GM19351 (cell line): Measurements from ENCODE around the gene TMEM150A.
"Not testable (repeated sequence)": the region's sequence is repeated elsewhere in the genome, so short reads cannot be mapped to it uniquely, and the experiment has no call there.

Experiments used
- ATAC-seq: cut with Tn5 transposase; IDR thresholded peaks from one replicate; pipeline ENCODE4 v1.9.1; 2021; ENCODE audit warnings: mild to moderate bottlenecking, moderate library complexity; ENCODE audit not compliant: unreplicated experiment

The TMEM150A gene, protein sequence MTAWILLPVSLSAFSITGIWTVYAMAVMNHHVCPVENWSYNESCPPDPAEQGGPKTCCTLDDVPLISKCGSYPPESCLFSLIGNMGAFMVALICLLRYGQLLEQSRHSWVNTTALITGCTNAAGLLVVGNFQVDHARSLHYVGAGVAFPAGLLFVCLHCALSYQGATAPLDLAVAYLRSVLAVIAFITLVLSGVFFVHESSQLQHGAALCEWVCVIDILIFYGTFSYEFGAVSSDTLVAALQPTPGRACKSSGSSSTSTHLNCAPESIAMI

DNA sequence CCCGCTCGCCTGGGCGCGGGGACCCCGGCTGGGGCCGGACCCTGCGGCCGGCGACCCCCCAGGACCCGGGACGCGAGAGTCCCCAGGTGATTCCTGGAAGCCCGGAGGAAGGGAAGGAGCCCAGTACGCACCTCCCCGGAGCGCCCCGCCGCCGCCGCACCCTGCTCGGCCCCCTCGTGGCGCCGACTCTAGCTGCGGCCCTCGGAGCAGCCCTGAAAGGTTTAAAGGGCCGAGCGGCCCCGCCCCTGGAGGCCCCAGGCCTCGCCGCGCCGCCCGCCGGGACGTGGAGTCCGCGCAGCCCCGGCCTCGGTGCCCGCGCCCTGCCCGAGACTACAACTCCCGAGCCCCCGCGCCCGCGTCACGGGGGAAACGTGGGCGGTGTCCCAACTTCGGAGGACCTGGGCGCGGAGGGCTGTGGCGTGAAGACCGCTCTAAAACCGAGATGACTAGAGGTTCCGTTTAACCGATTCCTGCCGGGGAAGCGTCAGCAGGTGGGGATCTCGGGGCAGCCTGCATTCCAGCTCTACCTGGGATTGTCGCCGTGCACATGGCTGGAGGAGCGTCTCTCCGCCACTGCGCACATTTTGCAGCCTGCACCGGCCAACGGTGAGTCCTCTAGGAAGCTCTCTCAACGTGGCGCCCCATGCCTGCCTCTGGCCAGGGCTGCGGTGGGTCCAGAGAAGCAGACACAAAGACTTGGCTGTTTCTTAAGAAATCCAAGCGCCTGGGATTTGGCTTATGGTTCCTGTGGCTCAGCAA, at the start of gene TMEM150A:
TSS of gene TMEM150A (minus strand) at position 223 of the 759 bp plus-strand sequence. CDS start 750 bp downstream, outside the sequence.
- ATAC-seq, result peak; percentile 93

DNA sequence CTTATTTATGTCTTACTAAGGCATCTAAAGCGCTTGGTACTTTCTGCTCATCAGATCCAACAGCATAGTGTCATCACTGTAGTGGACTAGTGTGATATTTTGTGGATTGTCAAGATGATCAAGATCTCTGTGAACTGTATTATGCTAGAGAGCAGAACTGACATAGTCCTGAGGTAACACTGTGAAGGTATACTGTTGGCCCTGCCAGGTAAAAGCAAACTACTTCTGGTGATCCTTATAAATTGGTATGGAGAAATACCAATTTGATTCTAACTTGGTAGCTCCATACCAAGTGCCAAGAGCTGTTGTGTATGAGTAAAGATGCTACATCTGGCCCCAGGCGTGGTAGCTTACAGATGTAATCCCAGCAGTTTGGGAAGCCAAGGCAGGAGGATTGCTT, 49.6 kb upstream of the TMEM150A start:
- ATAC-seq, result no peak

DNA sequence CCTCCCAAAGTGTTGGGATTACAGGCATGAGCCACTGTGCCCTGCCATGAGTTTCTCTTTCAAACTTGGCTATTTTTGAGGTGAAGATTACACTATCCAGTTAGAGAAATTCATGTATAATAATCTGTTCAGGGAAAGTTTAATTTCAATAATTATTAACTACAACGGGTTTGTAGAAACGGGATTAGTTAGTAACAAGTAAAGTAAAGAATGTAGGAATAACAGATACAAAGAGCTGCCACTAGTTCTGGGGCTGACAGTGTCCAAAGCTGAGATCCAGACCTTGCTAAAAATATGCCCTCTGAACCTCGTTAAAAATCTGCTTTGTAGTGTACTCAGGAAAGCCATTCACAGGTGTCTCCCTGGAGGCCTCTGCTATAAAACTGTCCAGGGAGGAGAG, 48.6 kb upstream of the TMEM150A start:
- ATAC-seq, result no peak

DNA sequence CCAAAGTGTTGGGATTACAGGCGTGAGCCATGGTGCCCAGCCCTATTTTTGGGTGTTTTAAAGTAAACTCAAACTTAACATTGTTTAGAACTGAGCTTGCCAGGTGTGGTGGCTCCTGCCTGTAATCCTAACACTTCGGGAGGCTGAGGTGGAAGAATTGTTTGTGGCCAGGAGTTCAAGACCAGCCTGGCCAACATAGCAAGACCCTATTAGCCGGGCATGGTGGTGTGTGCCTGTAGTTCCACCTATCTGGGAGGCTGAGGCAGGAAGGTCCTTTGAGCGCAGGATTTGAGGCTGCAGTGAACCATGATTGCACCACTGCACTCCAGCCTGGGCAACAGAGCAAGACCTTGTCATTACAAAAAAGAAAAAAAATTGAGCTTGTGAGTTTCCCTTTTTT, 48.0 kb upstream of the TMEM150A start:
- ATAC-seq, result no peak

DNA sequence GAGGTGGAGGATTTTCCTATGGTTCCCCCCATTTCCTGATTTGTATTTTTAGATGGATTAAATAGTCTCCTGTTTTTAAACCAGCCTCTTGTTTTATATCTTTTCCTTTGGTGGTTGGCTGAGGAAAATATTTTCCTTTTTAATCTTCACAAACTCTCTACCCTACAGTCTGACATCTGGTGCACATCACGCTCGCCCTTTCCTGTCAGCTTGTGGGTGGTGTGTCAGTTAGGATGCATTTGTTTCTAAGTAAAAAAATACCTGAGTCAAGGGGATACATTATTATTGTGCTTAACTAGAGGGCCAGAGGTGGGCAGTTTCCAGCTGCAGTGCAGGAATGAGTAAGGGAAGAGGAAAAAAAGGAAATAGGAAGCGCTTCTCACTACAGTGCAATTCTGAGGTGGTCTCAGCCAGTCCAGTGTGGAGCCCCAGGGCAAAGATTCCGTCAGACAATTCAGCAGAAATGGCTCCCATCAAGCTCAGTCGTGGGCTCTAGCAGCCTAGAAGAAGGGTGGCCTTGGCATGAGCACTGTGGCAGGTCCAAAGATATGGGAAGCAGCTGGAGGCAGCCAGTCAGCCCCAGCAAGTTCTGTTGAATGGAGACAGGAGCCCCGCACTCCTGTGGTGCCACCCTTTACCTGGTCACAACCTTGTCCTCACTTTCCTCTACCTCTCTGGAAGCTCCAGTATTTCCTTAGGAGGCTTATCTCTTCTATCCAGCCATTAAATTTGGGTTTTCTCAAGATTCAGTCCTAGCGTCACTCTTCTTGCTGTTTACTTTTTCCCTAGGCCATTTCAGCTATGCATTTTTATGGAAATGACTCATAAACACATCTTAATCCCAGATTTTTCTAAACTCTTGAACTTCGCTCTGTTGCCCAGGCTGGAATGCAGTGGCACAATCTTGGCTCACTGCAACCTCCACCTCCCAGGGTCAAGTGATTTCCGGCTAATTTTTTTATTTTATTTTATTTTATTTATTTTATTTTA, 47.0 kb upstream of the TMEM150A start:
- no peak for ATAC-seq

DNA sequence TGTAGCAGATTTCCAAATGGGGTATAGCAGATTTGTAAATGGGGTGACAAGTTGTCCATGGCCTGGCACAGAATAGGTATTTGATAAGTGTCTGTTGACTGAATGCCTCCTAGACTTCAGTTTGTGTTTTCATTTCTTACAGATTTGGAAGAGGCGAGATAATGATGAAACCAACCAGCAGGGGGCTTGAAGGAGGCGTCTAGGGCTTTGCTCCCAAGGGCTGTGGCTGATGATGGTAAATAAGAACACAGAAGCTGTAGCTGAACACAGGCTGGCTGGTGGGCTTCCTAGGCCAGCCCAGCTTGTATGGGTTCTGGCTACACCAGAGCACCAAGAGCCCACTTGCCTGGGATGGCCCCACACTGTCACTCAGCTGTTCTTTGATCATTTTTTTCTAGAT, 46.1 kb upstream of the TMEM150A start:
- no peak for ATAC-seq

DNA sequence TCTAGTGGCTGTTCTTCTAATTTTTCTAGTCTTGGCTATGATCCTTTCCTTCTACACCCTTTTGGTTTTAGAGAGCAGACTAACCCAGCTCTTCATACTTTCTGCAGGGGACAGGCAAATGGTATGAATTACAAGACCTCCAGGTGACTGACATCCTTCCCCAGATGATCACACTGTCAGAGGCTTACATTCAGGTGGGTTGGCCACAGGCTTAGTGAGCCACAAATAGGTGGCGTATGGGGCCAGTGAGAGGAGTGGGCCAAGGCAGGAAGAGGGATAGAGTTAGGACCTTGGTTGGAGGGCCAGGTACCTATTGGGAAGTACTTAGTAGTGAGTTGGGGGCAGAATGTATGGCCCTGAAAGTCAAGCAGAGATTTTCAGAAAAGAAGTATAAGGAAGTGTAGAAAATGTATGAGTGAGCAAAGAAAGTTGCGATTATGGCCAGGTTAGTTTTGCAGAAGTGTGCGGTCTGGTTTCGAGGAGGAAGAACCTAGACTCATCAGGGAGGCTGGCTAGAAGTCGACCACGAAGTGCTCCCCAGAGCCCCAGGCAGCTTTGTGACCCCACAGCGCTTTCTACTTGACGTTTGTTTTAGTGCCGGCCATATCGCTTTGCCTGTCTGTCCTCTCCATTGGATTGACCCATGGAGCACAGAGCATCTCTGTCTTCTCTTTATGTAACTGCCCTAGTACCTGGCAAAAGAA, 45.5 kb upstream of the TMEM150A start:
- peak; percentile 85 for ATAC-seq

DNA sequence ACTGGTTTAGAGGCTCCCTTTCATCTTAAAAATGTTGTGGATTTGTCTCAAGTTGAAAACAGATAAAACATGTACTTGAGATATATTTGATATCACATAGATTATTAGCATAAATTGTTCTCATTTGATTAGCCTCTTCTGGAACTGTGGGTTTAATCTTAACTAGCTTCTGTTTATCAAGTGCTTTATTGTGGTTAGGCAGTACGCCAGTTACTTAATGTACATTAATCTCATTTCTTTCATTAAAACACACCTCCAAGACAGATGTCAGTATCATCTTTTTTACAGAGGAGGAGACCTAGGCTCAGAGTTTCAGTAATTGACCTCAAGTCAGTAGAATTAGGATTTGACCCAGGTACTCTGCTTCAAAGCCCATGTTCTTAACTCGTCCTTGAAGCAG, 43.7 kb upstream of the TMEM150A start:
- no peak for ATAC-seq

DNA sequence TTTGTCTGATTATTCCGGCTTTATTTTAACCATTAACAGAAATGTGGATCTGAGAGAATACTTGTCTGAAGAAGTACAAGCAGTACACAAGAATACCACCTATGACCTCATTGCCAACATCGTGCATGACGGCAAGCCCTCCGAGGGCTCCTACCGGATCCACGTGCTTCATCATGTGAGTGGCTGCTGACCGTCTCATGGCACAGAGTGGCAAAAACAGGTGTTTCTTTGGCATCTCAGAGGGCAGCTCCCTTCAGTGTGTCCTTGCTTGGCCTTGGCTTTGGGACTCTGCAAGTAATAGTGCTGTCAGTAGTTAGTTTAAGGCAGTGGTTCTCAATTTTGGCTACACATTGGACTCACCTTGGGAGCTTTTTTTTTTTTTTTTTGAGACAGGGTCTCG, 42.4 kb upstream of the TMEM150A start:
- no peak for ATAC-seq

DNA sequence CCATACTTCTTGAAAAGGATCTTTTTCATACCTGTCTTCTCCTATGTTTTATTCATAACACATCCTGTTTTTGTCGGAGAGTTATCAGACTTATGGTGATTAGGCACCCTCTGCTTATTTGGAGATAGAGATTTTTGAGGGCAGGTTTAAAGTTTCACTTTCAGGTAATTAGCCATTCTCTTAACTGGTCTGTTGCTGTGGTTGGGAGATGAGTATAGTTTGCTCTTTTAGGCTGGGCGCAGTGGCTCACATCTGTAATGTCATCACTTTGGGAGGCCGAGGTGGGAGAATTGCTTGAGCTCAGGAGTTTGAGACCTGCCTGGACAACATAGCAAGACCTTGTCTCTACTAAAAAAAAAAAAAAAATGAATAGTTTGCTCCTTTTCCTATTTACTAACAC, 40.2 kb upstream of the TMEM150A start:
- peak; percentile 64 for ATAC-seq

DNA sequence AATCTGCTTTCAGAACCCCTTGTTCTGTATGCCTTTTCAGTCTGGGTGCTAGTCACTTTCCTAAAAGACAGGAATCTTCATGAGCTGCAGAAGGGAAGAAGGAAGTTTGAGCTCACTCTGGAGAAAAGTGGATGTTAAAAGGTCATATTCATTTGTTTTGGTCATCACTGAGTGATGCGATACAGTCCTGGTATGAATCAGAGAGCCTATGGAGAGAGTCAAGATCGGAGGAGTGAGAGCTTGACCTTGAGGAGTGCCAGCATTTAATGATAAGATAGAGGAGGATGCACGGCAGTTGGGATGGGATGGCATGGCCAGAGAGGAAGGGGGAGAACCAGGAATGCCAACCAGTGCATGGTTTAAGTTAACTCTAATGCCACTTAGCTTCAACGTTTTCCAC, 33.1 kb upstream of the TMEM150A start:
- no peak for ATAC-seq

DNA sequence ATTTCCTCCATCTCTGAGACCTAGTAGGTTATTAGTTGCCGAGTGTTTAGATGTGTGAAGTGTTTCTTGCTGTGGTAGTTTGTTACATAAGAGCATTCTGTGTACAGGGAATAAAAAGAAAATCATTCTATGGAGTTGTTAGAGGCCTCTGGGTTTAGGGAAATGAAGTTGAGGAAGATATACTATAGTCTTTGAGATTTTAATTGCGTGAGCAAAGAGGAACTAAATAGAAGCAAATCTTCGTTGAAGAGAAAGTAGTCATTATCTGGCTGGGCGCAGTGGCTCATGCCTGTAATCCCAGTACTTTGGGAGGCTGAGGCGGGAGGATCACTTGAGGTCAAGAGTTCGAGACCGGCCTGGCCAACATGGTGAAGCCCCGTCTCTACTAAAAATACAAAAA, 32.5 kb upstream of the TMEM150A start:
- no peak for ATAC-seq

DNA sequence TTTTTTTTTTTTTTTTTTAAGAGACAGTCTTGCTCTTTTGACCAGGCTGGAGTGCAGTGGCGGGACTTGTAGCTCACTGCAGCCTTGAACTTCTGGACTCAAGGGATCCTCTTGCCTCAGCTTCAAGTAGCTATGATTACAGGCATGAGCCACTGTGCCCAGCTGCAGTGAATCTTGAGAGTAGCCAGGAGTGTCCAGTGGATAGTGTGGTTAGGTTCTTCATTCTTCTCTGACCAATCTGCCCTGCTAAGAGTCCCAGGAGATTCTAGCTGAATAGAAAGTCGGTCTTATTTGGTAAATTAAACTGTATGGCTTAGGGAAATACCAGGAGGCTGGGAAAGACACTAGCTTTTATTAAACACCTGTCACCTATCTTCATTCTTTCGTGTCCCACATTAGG, 28.8 kb upstream of the TMEM150A start:
- ATAC-seq, result no peak

DNA sequence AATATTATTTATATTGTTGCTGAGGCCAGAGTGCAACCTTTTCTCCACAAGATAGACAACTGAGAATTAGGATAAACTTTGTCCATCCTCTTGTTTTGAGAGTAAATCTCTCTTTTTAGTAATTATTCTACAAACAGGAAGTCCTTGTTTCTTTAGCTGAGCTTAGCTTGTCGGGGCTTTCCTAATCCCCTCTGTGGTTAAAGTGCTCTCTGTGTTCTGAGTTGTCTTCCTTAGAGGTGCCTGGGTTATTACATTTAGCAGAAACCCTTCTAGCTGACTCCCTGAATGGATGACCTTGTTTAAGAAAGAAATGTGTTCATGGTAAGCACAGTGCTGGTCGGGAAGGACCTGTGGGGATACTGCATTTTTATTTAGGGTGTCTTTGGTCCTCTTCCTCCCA, 26.2 kb upstream of the TMEM150A start:
- ATAC-seq, result peak; percentile 56

DNA sequence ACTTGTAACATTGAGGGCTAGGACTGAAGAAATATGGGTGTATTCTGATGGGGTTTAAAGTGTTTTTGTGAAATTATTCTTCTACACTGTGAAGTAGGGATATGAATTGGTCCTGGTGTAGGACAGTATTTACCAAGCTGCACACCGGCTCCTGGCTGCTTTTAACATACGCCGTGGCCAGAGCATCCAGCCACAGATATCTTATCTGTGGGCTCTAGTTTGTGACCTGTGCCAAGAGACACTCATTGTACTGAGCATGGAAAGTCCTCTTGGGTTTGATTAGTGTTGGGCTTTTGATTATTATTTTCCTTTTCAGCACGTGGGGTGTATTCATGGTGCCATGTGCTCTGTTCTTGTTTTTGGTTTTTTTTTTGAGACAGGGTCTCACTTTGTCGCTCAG, 21.5 kb upstream of the TMEM150A start:
- ATAC-seq, result no peak

DNA sequence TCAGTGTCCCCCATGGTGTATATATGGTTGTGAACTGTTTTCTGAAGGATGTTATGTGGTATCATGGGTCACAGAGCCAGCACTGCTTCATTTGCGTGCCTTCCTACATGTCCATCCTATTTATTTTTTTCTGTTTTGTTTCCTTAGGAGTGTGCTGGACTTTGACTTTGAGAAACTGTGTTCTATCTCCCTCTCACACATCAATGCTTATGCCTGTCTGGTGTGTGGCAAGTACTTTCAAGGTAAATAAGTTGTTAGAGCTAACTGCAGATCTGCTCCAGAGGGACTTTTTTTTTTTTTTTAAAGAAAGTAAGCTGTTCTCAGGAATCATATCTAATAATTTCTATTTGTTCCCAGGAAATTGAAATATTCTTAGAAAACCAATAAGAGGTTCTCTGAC, 18.8 kb upstream of the TMEM150A start:
- ATAC-seq, result no peak

DNA sequence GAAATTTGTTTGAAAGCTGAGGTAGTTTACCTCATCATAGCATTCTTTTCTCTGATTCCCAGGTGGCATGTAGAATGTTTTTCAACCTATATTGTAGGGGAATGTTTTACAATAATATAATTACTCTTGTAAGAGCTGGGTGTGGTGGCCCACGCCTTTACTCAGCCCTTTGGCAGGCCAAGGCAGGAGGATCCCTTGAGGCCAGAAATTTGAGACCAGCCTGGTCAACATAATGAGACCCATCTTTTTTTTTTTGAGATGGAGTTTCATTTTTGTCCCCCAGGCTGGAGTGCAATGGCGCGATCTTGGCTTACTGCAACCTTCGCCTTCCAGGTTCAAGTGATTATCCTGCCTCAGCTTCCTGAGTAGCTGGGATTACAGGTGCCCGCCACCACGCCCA, 17.1 kb upstream of the TMEM150A start:
- ATAC-seq, result no peak

DNA sequence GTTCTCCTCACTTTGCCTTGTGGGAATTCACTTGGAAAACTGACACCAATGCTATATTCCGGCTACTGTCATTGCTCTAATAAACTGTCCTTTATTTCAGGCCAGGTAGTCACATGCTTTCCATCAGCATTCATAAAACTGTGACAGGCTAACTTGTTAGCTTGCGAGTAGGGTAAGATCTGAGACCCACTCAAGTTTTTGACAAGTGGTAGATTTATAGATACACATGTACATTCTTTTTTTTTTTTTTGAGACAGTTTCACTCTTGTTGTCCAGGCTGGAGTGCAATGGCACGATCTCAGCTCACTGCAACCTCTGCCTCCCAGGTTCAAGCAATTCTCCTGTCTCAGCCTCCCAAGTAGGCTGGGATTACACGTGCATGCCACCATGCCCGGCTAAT, 15.2 kb upstream of the TMEM150A start:
- not testable (repeated sequence) for ATAC-seq

DNA sequence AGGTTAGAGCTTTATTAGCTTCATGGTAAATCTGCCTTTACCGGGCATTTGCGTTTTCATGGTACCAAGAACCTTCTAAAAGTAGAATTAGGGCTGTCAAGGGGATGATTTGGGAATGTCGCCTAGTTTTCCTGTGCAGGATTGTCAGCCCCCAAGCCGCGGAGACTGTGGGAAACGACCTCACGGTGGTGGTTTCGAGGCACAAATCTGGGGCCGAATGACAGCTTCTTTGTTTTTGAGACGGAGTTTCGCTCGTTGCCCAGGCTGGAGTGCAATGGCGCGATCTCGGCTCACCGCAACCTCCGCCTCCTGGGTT, 12.9 kb upstream of the TMEM150A start:
- no peak for ATAC-seq

DNA sequence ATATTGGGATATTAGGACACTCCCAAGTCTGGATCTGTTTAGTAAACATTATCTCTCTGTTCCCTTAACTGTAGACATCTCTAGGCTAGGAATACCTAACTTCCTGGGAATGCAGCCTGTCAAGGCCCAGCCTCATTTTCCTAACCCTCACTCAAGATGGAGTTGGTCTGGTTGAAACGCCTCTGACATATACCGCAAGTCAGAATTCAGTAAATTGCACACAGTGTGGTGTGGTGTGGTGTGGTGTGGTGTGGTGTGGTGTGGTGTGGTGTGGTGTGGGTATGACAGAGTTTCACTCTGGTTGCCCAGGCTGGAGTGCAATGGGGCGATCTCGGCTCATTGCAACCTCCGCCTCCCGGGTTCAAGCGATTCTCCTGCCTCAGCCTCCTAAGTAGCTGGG, 12.3 kb upstream of the TMEM150A start:
- ATAC-seq, result not testable (repeated sequence)
